ENCODE results near the gene PKHD1. TPM values are rescaled to one million over a fixed set of nuclear protein-coding genes. Genes with fewer than 3 reads are reported as not detected.

PKHD1 gene
- total RNA-seq, 4 donors from 2014 or later: 0.12 TPM; not detected in 3

DNA sequence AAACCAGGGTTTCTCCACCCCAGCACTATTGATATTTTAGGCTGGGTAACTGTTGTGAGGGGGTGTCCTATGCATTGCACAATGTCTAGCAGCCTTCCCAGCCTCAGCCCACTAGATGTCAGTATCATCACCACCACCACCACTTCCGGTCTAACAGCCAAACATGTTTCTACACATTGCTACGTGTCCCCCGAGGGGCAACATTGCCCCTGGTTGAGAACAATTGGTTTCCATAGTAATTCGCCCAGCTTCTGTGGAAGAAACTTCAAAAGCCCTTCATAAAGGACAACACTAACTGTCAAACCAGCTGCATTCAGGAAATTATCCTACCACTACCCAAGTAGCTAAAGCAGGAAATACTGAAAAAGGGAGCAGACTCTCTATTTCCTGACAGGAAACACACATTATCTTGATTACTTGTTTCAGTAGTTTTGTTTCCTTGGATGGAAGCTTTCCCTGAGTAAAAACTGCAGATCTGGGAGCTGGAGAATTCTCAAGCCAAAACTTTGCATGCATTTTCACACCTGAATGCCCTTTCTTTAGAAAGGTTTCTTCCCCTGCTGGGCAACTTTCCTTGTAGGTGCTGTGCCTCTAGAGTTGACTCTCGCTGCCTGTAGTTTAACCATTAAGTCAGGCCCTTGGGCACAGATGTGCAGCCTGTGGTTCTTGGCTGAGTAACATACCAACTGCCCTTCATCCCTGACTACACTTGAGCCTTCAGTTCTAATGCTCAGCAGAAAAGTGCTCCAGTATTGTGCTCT, 23.6 kb downstream of the PKHD1 start:
- DNase-seq (ENCODE audit: low spot score) (no peak), ATAC-seq (ENCODE audit: low FRiP score) (peak; percentile 76)

DNA sequence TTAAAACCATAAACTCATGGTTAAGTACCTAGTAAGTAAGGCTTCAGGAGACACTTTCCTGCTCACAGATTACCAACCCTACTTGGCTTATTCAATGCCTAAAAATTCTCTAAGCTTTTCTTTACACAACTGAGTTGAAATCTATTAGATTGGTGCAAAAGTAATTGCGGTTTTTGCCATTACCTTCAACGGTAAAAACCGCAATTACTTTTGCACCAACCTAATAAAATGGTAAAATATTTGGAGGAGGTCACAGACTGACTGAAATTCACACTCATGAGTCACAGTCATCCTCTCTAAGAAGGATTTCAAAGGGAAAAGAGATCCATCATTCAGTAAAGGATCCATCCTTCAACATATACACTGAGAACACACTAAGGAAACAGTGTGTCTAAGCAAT, 25.9 kb downstream of the PKHD1 start:
- TF ChIP-seq, protein P1, sequence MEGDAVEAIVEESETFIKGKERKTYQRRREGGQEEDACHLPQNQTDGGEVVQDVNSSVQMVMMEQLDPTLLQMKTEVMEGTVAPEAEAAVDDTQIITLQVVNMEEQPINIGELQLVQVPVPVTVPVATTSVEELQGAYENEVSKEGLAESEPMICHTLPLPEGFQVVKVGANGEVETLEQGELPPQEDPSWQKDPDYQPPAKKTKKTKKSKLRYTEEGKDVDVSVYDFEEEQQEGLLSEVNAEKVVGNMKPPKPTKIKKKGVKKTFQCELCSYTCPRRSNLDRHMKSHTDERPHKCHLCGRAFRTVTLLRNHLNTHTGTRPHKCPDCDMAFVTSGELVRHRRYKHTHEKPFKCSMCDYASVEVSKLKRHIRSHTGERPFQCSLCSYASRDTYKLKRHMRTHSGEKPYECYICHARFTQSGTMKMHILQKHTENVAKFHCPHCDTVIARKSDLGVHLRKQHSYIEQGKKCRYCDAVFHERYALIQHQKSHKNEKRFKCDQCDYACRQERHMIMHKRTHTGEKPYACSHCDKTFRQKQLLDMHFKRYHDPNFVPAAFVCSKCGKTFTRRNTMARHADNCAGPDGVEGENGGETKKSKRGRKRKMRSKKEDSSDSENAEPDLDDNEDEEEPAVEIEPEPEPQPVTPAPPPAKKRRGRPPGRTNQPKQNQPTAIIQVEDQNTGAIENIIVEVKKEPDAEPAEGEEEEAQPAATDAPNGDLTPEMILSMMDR (IDR thresholded peaks at IDR 0.05): no peak
- ATAC-seq (ENCODE audit: low FRiP score): no peak
- no peak for DNase-seq (ENCODE audit: low spot score)

More for the DNA sequence above, 23.6 kb downstream of the PKHD1 start:
- TF ChIP-seq, protein P1 (IDR thresholded peaks at IDR 0.05): no peak

DNA sequence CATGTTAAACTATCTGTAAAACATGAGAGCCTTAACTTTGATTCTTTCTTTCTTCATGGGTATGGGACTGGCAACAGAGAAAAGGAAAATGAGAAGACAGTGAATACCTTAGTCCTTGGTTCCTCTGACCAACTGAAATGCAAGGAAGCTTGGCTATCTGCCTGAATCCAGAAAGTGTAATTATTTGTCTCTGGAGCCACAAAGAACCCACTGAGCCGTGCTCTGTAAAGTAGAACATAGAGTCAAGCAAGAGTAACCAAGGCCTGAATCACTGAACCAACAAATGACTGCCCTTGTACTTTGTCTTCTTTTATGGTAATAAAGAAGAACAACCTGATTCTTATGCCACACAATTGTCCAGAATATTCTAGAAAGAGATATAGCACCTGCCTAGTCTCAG, 27.6 kb downstream of the PKHD1 start:
- ATAC-seq (ENCODE audit: low FRiP score): no peak
- TF ChIP-seq, protein P1 (IDR thresholded peaks at IDR 0.05): no peak
- DNase-seq (ENCODE audit: low spot score): no peak

DNA sequence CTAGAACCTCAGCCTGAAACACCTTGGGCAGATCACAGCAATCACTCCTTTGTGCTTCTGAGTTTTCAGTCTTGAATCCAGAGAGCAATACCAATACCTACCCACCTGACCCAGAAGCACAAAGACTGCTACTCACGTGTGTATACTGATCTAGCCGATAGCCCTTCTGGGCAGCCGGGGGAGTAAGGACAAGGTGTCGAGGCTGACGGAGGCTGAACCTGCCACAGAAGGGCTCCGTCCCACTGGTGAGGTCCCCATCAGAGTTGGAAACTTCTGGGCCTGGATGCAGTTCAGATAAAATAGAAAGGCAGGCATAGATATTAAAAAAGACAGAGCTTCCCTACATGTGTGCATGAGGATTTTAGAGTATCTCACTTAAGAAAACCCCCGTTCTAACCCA, 32.0 kb downstream of the PKHD1 start:
- TF ChIP-seq, protein P1 (IDR thresholded peaks at IDR 0.05): no peak
- ATAC-seq (ENCODE audit: low FRiP score) (no peak), DNase-seq (ENCODE audit: low spot score) (no peak)

DNA sequence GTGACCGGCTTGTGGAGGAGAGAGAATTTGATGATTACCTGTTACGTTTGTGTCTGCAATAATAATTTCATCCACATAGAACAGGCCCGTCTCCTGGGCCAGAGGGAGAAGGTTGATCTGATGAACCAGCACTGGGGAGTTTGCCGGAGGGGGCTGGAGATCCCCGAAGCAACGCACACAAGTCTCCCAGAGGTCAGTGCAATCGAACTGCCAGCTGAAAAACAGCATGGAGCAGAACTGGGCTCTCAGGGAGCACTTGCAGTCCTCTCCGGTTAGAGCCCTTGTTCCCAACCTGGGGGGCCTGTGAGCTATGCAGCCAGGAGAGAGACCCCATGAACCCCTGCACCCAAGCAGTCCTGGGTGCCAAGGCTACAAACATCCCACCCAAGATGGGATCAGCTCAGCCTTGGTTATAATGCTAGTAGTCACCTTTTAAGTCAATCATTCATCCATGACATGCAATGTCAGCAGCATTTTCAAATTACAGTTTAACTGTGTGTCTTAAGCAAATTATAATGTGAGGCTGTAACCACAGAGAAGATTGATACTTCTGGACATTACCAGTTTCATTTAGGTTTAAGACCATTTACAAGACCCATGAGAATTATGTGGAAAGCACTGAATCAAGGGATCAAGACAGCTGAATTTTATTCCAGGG, 34.2 kb downstream of the PKHD1 start:
- DNase-seq (ENCODE audit: low spot score) (no peak), ATAC-seq (ENCODE audit: low FRiP score) (no peak)
- TF ChIP-seq, protein P1 (IDR thresholded peaks at IDR 0.05): no peak

DNA sequence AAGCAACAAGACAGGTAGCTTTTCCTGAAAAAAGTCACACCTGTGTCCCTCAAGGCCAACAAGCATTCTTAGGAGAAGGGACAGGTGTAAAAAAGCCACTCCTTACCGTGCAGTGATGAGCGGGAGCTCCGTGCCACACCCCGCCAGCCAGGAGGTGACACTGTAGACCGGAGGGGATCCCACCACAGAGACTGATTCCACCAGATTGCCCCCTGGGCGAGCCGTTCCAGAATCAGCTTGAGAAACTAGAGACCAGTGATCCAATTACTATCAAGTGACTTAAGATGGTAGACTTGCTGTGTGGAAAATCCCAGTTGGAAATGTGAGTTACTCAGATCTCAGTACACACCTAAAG, 37.4 kb downstream of the PKHD1 start:
- DNase-seq (ENCODE audit: low spot score) (no peak), ATAC-seq (ENCODE audit: low FRiP score) (no peak)
- TF ChIP-seq, protein P1 (IDR thresholded peaks at IDR 0.05): no peak

Measured in omental fat pad (tissue), 4 donors.